C4-2B (cell line): ENCODE results near the gene NRG3.

ENCODE experiments used
- ZFX ChIP-seq: fragments of 450-650 bp; IDR thresholded peaks from 2 replicates; pipeline ENCODE4 v1.6.1; 2017
- TF ChIP-seq, protein P1 (sequence below): fragments of 450-650 bp; conservative IDR thresholded peaks from 2 replicates; pipeline ENCODE4 v1.5.1; 2017; ENCODE audit warnings: mild to moderate bottlenecking

DNA sequence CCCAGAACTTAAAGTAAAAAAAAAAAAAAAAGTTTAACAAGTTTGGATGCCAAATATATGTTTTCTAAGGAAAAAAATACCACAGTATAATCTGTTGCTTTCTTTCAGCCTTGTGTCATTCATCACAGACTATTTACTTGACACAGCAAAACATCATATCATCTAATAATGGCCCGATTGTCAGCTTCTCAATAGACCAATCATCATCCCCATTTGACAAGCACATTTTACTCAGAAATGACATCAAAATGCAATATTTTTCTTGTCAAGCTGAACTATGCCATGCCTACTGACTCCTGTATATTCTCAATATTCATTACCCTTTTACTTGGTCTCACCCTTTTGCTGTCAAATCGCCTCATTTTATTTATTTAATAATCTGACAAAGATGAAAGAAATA is 249.7 kb downstream of the NRG3 start:
- TF ChIP-seq, protein P1, sequence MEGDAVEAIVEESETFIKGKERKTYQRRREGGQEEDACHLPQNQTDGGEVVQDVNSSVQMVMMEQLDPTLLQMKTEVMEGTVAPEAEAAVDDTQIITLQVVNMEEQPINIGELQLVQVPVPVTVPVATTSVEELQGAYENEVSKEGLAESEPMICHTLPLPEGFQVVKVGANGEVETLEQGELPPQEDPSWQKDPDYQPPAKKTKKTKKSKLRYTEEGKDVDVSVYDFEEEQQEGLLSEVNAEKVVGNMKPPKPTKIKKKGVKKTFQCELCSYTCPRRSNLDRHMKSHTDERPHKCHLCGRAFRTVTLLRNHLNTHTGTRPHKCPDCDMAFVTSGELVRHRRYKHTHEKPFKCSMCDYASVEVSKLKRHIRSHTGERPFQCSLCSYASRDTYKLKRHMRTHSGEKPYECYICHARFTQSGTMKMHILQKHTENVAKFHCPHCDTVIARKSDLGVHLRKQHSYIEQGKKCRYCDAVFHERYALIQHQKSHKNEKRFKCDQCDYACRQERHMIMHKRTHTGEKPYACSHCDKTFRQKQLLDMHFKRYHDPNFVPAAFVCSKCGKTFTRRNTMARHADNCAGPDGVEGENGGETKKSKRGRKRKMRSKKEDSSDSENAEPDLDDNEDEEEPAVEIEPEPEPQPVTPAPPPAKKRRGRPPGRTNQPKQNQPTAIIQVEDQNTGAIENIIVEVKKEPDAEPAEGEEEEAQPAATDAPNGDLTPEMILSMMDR = no peak
- no peak for TF ChIP-seq ZFX
